Measurements from ENCODE around the gene HPN.
"Not testable (repeated sequence)": the region's sequence is repeated elsewhere in the genome, so short reads cannot be mapped to it uniquely, and the experiment has no call there.

Gene HPN

GRCh38 chr19:35093941-35094647 lies 52.6 kb downstream of the HPN start:
- H3K4me1 ChIP-seq (ENCODE audit: control insufficient read depth in 2 of 2, insufficient read depth in 2 of 2, low read length in 2 of 2), result no peaks in the 10 kb centered on the region
- no peaks in the 10 kb centered on the region for H3K9me3 ChIP-seq (ENCODE audit: control insufficient read depth in 2 of 2, low read length in 2 of 2)

GRCh38 chr19:35094656-35095055 lies 53.1 kb downstream of the HPN start:
- no peak overlapping the region for H3K9ac ChIP-seq (ENCODE audit: low read depth in 1 of 2, low read length in 2 of 2)
- no peak overlapping the region for H3K27ac ChIP-seq (ENCODE audit: low read depth in 2 of 2, low read length in 2 of 2)
- H3K4me1 ChIP-seq (ENCODE audit: control insufficient read depth in 2 of 2, insufficient read depth in 2 of 2, low read length in 2 of 2), result no peaks in the 10 kb centered on the region
- no peaks in the 10 kb centered on the region for H3K36me3 ChIP-seq (ENCODE audit: control insufficient read depth in 2 of 2, insufficient read depth in 2 of 2, low read length in 2 of 2)
- H3K4me3 ChIP-seq (ENCODE audit: low read length in 2 of 2), result no peak overlapping the region
- no peaks in the 10 kb centered on the region for H3K27me3 ChIP-seq (ENCODE audit: control insufficient read depth in 2 of 2, insufficient read depth in 2 of 2, low read length in 2 of 2)
- no peaks in the 10 kb centered on the region for H3K9me3 ChIP-seq (ENCODE audit: control insufficient read depth in 2 of 2, low read length in 2 of 2)

More at GRCh38 chr19:35093941-35094647, 52.6 kb downstream of the HPN start:
- no peaks in the 10 kb centered on the region for H3K27me3 ChIP-seq (ENCODE audit: control insufficient read depth in 2 of 2, insufficient read depth in 2 of 2, low read length in 2 of 2)
- H3K27ac ChIP-seq (ENCODE audit: low read depth in 2 of 2, low read length in 2 of 2), result no peak overlapping the region
- no peak overlapping the region for H3K9ac ChIP-seq (ENCODE audit: low read depth in 1 of 2, low read length in 2 of 2)
- no peak overlapping the region for H3K4me3 ChIP-seq (ENCODE audit: low read length in 2 of 2)
- no peaks in the 10 kb centered on the region for H3K36me3 ChIP-seq (ENCODE audit: control insufficient read depth in 2 of 2, insufficient read depth in 2 of 2, low read length in 2 of 2)

- Histone ChIP-seq H3K4me3 (ENCODE audit: low read length in 2 of 2) (no peak overlapping the region), H3K27me3 (ENCODE audit: control insufficient read depth in 2 of 2, insufficient read depth in 2 of 2, low read length in 2 of 2) (no peaks in the 10 kb centered on the region), H3K9ac (ENCODE audit: low read depth in 1 of 2, low read length in 2 of 2) (no peak overlapping the region), H3K27ac (ENCODE audit: low read depth in 2 of 2, low read length in 2 of 2) (no peak overlapping the region), H3K4me1 (ENCODE audit: control insufficient read depth in 2 of 2, insufficient read depth in 2 of 2, low read length in 2 of 2) (no peaks in the 10 kb centered on the region), H3K36me3 (ENCODE audit: control insufficient read depth in 2 of 2, insufficient read depth in 2 of 2, low read length in 2 of 2) (no peaks in the 10 kb centered on the region), H3K9me3 (ENCODE audit: control insufficient read depth in 2 of 2, low read length in 2 of 2) (no peaks in the 10 kb centered on the region)
These were observed 54.3 kb downstream of the HPN start for GRCh38 chr19:35095667-35096368.

- Histone ChIP-seq H3K27me3 (ENCODE audit: control insufficient read depth in 2 of 2, insufficient read depth in 2 of 2, low read length in 2 of 2) (no peaks in the 10 kb centered on the region), H3K27ac (ENCODE audit: low read depth in 2 of 2, low read length in 2 of 2) (no peak overlapping the region), H3K36me3 (ENCODE audit: control insufficient read depth in 2 of 2, insufficient read depth in 2 of 2, low read length in 2 of 2) (no peaks in the 10 kb centered on the region), H3K4me3 (ENCODE audit: low read length in 2 of 2) (no peak overlapping the region), H3K4me1 (ENCODE audit: control insufficient read depth in 2 of 2, insufficient read depth in 2 of 2, low read length in 2 of 2) (no peaks in the 10 kb centered on the region), H3K9me3 (ENCODE audit: control insufficient read depth in 2 of 2, low read length in 2 of 2) (no peaks in the 10 kb centered on the region), H3K9ac (ENCODE audit: low read depth in 1 of 2, low read length in 2 of 2) (no peak overlapping the region)
These were observed 57.0 kb downstream of the HPN start for GRCh38 chr19:35098413-35099049.

- Histone ChIP-seq H3K4me3 (ENCODE audit: low read length in 2 of 2) (no peak overlapping the region), H3K9me3 (ENCODE audit: control insufficient read depth in 2 of 2, low read length in 2 of 2) (no peaks in the 10 kb centered on the region), H3K36me3 (ENCODE audit: control insufficient read depth in 2 of 2, insufficient read depth in 2 of 2, low read length in 2 of 2) (no peaks in the 10 kb centered on the region), H3K4me1 (ENCODE audit: control insufficient read depth in 2 of 2, insufficient read depth in 2 of 2, low read length in 2 of 2) (no peaks in the 10 kb centered on the region), H3K27me3 (ENCODE audit: control insufficient read depth in 2 of 2, insufficient read depth in 2 of 2, low read length in 2 of 2) (no peaks in the 10 kb centered on the region), H3K9ac (ENCODE audit: low read depth in 1 of 2, low read length in 2 of 2) (no peak overlapping the region), H3K27ac (ENCODE audit: low read depth in 2 of 2, low read length in 2 of 2) (no peak overlapping the region)
These were observed 57.8 kb downstream of the HPN start for GRCh38 chr19:35099155-35099896.

- Histone ChIP-seq H3K4me3 (ENCODE audit: low read length in 2 of 2) (no peak overlapping the region), H3K27me3 (ENCODE audit: control insufficient read depth in 2 of 2, insufficient read depth in 2 of 2, low read length in 2 of 2) (no peaks in the 10 kb centered on the region), H3K27ac (ENCODE audit: low read depth in 2 of 2, low read length in 2 of 2) (no peak overlapping the region), H3K9ac (ENCODE audit: low read depth in 1 of 2, low read length in 2 of 2) (no peak overlapping the region), H3K4me1 (ENCODE audit: control insufficient read depth in 2 of 2, insufficient read depth in 2 of 2, low read length in 2 of 2) (no peaks in the 10 kb centered on the region), H3K36me3 (ENCODE audit: control insufficient read depth in 2 of 2, insufficient read depth in 2 of 2, low read length in 2 of 2) (no peaks in the 10 kb centered on the region), H3K9me3 (ENCODE audit: control insufficient read depth in 2 of 2, low read length in 2 of 2) (no peaks in the 10 kb centered on the region)
These were observed 58.4 kb downstream of the HPN start for GRCh38 chr19:35099897-35100275.

GRCh38 chr19:35100588-35101533 lies 59.3 kb downstream of the HPN start:
- Histone ChIP-seq H3K27ac (ENCODE audit: low read depth in 2 of 2, low read length in 2 of 2) (no peak overlapping the region), H3K36me3 (ENCODE audit: control insufficient read depth in 2 of 2, insufficient read depth in 2 of 2, low read length in 2 of 2) (no peaks in the 10 kb centered on the region), H3K9ac (ENCODE audit: low read depth in 1 of 2, low read length in 2 of 2) (no peak overlapping the region), H3K4me1 (ENCODE audit: control insufficient read depth in 2 of 2, insufficient read depth in 2 of 2, low read length in 2 of 2) (no peaks in the 10 kb centered on the region), H3K27me3 (ENCODE audit: control insufficient read depth in 2 of 2, insufficient read depth in 2 of 2, low read length in 2 of 2) (no peaks in the 10 kb centered on the region), H3K9me3 (ENCODE audit: control insufficient read depth in 2 of 2, low read length in 2 of 2) (no peaks in the 10 kb centered on the region), H3K4me3 (ENCODE audit: low read length in 2 of 2) (no peak overlapping the region)

- not testable (repeated sequence) for H3K27me3 ChIP-seq (ENCODE audit: control insufficient read depth in 2 of 2, insufficient read depth in 2 of 2, low read length in 2 of 2); H3K4me3 ChIP-seq (ENCODE audit: low read length in 2 of 2); H3K9ac ChIP-seq (ENCODE audit: low read depth in 1 of 2, low read length in 2 of 2); H3K36me3 ChIP-seq (ENCODE audit: control insufficient read depth in 2 of 2, insufficient read depth in 2 of 2, low read length in 2 of 2); H3K4me1 ChIP-seq (ENCODE audit: control insufficient read depth in 2 of 2, insufficient read depth in 2 of 2, low read length in 2 of 2); H3K27ac ChIP-seq (ENCODE audit: low read depth in 2 of 2, low read length in 2 of 2); H3K9me3 ChIP-seq (ENCODE audit: control insufficient read depth in 2 of 2, low read length in 2 of 2)
These were observed 60.4 kb downstream of the HPN start for GRCh38 chr19:35101949-35102348.

GRCh38 chr19:35103614-35104013 lies 62.1 kb downstream of the HPN start:
- H3K9me3 ChIP-seq (ENCODE audit: control insufficient read depth in 2 of 2, low read length in 2 of 2); H3K4me3 ChIP-seq (ENCODE audit: low read length in 2 of 2); H3K27ac ChIP-seq (ENCODE audit: low read depth in 2 of 2, low read length in 2 of 2); H3K9ac ChIP-seq (ENCODE audit: low read depth in 1 of 2, low read length in 2 of 2); H3K27me3 ChIP-seq (ENCODE audit: control insufficient read depth in 2 of 2, insufficient read depth in 2 of 2, low read length in 2 of 2); H3K4me1 ChIP-seq (ENCODE audit: control insufficient read depth in 2 of 2, insufficient read depth in 2 of 2, low read length in 2 of 2); H3K36me3 ChIP-seq (ENCODE audit: control insufficient read depth in 2 of 2, insufficient read depth in 2 of 2, low read length in 2 of 2): not testable (repeated sequence)

All from mucosa of rectum (tissue), 2 donors.